NCI-H187 treated with DMSO at 0.1 percent for 48 hours (cell line): Measurements from ENCODE around the gene ATP6V0D1.
"Not testable (repeated sequence)": the region's sequence is repeated elsewhere in the genome, so short reads cannot be mapped to it uniquely, and the experiment has no call there.

ENCODE experiments used
- DNase-seq: peaks from one replicate; lab custom pipeline; 2025; lab: John Stamatoyannopoulos, UW

The ATP6V0D1 gene

GRCh38 chr16:67504031-67505021, 23.4 kb upstream of the ATP6V0D1 start:
- no peak for DNase-seq

- no peak for DNase-seq
Measured at GRCh38 chr16:67499106-67499505, 18.1 kb upstream of the ATP6V0D1 start.

- DNase-seq = no peak
Measured at GRCh38 chr16:67490335-67491096, 9.6 kb upstream of the ATP6V0D1 start.

GRCh38 chr16:67489401-67490083, 8.6 kb upstream of the ATP6V0D1 start:
- no peak for DNase-seq

GRCh38 chr16:67487561-67487960, 6.6 kb upstream of the ATP6V0D1 start:
- not testable (repeated sequence) for DNase-seq

GRCh38 chr16:67486805-67487204, 5.8 kb upstream of the ATP6V0D1 start:
- no peak for DNase-seq

- DNase-seq = no peak
Measured at GRCh38 chr16:67483731-67484525, 3.0 kb upstream of the ATP6V0D1 start.

GRCh38 chr16:67483150-67483549, 2.2 kb upstream of the ATP6V0D1 start, which contains the start of gene AGRP:
Gene AGRP, minus strand, starts transcription at chr16:67483547. Its CDS starts 149 bp downstream, at chr16:67483398.
- DNase-seq = no peak

GRCh38 chr16:67482233-67482924, 1.4 kb upstream of the ATP6V0D1 start:
- no peak for DNase-seq

- no peak for DNase-seq
Measured at GRCh38 chr16:67481561-67482232, 740 bp upstream of the ATP6V0D1 start.

- DNase-seq = no peak
Measured at GRCh38 chr16:67477960-67478554, 2.9 kb downstream of the ATP6V0D1 start.

- DNase-seq = no peak
Measured at GRCh38 chr16:67474551-67475455, 6.2 kb downstream of the ATP6V0D1 start.

- no peak for DNase-seq
Measured at GRCh38 chr16:67471758-67472384, 9.1 kb downstream of the ATP6V0D1 start.

GRCh38 chr16:67470359-67470758, 10.6 kb downstream of the ATP6V0D1 start:
- DNase-seq = no peak

GRCh38 chr16:67468731-67469130, 12.2 kb downstream of the ATP6V0D1 start:
- no peak for DNase-seq

- no peak for DNase-seq
Measured at GRCh38 chr16:67466581-67466980, 14.4 kb downstream of the ATP6V0D1 start.

- DNase-seq = no peak
Measured at GRCh38 chr16:67464565-67464964, 16.4 kb downstream of the ATP6V0D1 start.

GRCh38 chr16:67463691-67464090, 17.3 kb downstream of the ATP6V0D1 start:
- no peak for DNase-seq
